CMK (cell line): ENCODE measurements around the gene UPK2.
"Not testable (repeated sequence)": the region's sequence is repeated elsewhere in the genome, so short reads cannot be mapped to it uniquely, and the experiment has no call there.

ENCODE experiments used
- DNase-seq: peaks from one replicate; pipeline ENCODE4 v3.0.0-alpha.2; 2010; ENCODE audit warnings: low read depth

UPK2 gene

GRCh38 chr11:118988280-118988679, 32.2 kb downstream of the UPK2 start:
- DNase-seq: no peak

- not testable (repeated sequence) for DNase-seq
Measured at GRCh38 chr11:118991486-118992038, 35.5 kb downstream of the UPK2 start.

- DNase-seq: peak; percentile 61
Measured at GRCh38 chr11:118996926-118997626, 41.0 kb downstream of the UPK2 start.

- DNase-seq: peak; percentile 95
Measured at GRCh38 chr11:118997627-118998387, 41.7 kb downstream of the UPK2 start, which contains the start of gene CENATAC. Gene CENATAC, plus strand, starts transcription at chr11:118998138. Its CDS starts 60 bp downstream, at chr11:118998198.

GRCh38 chr11:118998388-118998717, 42.3 kb downstream of the UPK2 start:
- no peak for DNase-seq

- no peak for DNase-seq
Measured at GRCh38 chr11:118998822-118999221, 42.7 kb downstream of the UPK2 start.

- DNase-seq: no peak
Measured at GRCh38 chr11:119000906-119001305, 44.8 kb downstream of the UPK2 start.

- DNase-seq: no peak
Measured at GRCh38 chr11:119006656-119007055, 50.6 kb downstream of the UPK2 start.
